GM12864 (cell line): Measurements from ENCODE around the gene VTA1.
"Not testable (repeated sequence)": the region's sequence is repeated elsewhere in the genome, so short reads cannot be mapped to it uniquely, and the experiment has no call there.

Source experiments
- DNase-seq: peaks from one replicate; pipeline ENCODE4 v3.0.0-alpha.2; 2011; ENCODE audit warnings: low read depth
- H3K4me3 ChIP-seq: 2 replicates; pipeline ENCODE4 v1.5.1; 2011; ENCODE audit warnings: mild to moderate bottlenecking, low read depth, low read length, control low read depth
- TF ChIP-seq, protein P1 (sequence below): IDR thresholded peaks from 2 replicates; pipeline ENCODE4 v1.5.1; 2011; ENCODE audit warnings: low read depth, mild to moderate bottlenecking, moderate library complexity, low read length, control low read depth, inconsistent platforms; ENCODE audit errors: missing control alignments

VTA1 gene

GRCh38 chr6:142146828-142147662 is at the start of gene VTA1, which contains the start of gene NMBR:
Gene VTA1, plus strand, starts transcription at chr6:142147263. Its CDS starts 25 bp downstream, at chr6:142147288.
Gene NMBR, minus strand, starts transcription at chr6:142147122. Its CDS starts 58,464 bp downstream, at chr6:142088658.
- TF ChIP-seq, protein P1, sequence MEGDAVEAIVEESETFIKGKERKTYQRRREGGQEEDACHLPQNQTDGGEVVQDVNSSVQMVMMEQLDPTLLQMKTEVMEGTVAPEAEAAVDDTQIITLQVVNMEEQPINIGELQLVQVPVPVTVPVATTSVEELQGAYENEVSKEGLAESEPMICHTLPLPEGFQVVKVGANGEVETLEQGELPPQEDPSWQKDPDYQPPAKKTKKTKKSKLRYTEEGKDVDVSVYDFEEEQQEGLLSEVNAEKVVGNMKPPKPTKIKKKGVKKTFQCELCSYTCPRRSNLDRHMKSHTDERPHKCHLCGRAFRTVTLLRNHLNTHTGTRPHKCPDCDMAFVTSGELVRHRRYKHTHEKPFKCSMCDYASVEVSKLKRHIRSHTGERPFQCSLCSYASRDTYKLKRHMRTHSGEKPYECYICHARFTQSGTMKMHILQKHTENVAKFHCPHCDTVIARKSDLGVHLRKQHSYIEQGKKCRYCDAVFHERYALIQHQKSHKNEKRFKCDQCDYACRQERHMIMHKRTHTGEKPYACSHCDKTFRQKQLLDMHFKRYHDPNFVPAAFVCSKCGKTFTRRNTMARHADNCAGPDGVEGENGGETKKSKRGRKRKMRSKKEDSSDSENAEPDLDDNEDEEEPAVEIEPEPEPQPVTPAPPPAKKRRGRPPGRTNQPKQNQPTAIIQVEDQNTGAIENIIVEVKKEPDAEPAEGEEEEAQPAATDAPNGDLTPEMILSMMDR, result peak; percentile 85
- peak within 1 kb of the TSS; percentile 76 for H3K4me3 ChIP-seq
- DNase-seq, result peak; percentile 99

GRCh38 chr6:142104820-142105219 is 42.2 kb upstream of the VTA1 start:
- not testable (repeated sequence) for DNase-seq, H3K4me3 ChIP-seq

DNA sequence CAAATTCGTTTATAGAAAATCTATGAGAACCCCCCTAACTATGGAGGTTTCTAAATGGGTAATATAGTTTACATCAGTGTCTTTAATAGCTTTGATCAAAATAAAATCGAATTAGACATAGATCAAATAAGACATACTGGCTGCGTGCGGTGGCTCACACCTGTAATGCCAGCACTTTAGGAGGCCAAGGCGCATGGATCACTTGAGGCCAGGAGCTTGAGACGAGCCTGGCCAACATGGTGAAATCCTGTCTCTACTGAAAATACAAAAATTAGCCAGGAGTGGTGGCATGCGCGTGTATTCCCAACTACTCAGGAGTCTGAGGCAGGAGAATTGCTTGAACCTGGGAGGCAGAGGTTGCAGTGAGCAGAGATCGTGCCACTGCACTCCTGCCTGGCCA is 36.2 kb upstream of the VTA1 start:
- DNase-seq, H3K4me3 ChIP-seq: not testable (repeated sequence)

DNA sequence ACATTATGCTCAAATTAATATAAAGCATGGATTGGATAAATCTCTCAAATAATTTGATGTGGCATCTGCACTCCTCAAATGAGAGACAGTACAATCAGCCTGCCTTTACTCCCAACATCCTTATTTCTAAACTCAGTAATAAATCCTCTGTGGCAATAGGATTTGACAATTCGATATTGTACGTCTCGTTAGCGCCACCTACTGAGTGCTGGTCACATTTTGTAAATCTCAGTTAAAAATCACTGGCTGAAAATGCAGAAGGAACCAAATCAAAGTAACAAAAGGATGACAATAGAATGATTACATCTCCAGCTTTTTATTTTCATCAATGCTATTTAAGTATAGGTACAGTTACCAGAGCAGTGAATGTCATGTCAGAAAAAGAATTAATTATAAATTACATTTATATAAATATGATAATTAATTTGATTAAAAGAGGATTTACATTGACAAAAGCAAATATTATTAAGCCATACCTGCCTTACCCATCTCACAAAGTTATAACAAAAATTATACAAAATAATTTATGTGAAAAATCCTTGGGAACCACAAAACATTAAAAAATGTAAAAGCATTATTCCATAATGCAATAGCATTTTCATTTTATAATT is 34.5 kb upstream of the VTA1 start:
- H3K4me3 ChIP-seq, result no peak overlapping the region
- TF ChIP-seq, protein P1, result peak; percentile 72
- peak; percentile 29 for DNase-seq

DNA sequence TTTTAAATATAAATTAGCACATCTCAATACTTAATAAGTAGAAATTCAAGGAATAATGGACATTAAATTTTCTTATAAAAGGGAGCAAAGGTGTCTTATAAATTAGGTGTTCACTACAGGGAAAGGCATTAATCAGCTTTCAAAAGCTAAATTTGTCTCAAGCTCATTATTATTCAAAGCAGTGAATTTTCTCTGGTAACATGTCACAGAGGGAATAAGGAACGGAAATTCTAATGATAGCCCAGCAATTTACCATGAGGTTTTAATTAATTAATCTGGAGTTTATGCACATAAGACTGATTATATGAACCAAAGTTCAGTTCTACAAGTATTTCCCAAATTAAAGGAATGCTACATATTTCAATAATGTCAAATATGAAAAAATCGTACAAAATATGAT is 29.7 kb upstream of the VTA1 start:
- no peak overlapping the region for H3K4me3 ChIP-seq
- DNase-seq, result no peak
- TF ChIP-seq, protein P1, result no peak

- DNase-seq, result no peak
- TF ChIP-seq, protein P1, result no peak
- H3K4me3 ChIP-seq, result no peak overlapping the region
Measured at GRCh38 chr6:142118328-142118727, 28.7 kb upstream of the VTA1 start.

DNA sequence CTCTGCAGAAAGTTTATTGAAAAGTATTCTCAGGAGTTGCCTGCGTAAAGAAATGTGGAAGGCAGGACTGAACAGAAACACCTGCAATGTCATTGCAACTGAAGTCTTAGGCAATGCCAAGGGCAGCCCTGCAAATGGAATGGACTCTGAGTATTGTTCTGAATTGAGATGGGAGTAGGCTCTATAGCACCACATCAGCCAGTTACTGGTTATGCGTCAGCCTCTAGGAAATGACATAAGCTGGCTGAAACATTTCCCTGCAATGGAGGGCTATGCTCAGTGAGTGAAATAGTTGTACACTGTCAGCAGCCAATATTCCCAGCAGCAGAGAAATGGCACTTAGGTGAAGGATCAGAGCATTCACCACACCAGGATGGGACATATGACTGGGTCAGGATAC is 28.1 kb upstream of the VTA1 start:
- TF ChIP-seq, protein P1, result no peak
- no peak for DNase-seq
- H3K4me3 ChIP-seq, result no peak overlapping the region

GRCh38 chr6:142121342-142121741 is 25.7 kb upstream of the VTA1 start:
- TF ChIP-seq, protein P1, result no peak
- no peak for DNase-seq
- H3K4me3 ChIP-seq, result no peak overlapping the region
